ENCODE measurements around the gene MLF2.

The MLF2 gene

DNA sequence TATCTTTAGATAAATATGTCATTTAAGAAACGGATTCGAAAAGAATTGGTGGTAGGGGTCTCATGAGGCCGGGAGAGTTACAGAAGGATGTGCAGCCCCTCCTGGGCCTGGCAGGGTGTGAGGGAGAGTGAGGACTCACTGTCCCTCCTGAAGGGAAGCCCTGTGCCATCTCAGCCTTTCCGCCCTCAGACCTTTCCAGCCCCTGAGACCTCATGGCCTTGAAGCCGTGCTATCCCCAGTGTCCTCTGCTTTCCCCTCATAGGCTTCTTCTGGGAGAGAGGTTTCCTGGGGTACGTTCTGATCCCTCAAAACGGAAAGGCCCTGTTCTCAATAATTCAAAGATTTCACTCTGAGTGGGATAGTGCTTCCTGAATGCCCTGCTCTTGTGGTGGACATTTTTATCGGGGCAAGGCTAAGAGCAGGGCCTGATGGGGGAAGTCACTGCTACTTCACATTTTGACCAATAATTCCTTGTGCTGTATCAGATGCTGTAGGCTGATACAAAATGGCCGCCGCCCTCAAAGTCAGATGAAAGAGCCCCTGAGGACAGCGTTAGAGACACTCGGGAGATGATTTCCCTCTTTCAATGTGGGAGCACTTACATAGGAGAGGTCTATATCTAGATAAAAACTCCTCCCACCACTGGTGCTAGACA lies 37.7 kb upstream of the MLF2 start:
- TF ChIP-seq, protein P1, sequence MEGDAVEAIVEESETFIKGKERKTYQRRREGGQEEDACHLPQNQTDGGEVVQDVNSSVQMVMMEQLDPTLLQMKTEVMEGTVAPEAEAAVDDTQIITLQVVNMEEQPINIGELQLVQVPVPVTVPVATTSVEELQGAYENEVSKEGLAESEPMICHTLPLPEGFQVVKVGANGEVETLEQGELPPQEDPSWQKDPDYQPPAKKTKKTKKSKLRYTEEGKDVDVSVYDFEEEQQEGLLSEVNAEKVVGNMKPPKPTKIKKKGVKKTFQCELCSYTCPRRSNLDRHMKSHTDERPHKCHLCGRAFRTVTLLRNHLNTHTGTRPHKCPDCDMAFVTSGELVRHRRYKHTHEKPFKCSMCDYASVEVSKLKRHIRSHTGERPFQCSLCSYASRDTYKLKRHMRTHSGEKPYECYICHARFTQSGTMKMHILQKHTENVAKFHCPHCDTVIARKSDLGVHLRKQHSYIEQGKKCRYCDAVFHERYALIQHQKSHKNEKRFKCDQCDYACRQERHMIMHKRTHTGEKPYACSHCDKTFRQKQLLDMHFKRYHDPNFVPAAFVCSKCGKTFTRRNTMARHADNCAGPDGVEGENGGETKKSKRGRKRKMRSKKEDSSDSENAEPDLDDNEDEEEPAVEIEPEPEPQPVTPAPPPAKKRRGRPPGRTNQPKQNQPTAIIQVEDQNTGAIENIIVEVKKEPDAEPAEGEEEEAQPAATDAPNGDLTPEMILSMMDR (IDR thresholded peaks at IDR 0.05; ENCODE audit: low read depth, low read length, missing control alignments): no peak
- no peak overlapping the region for H3K4me3 ChIP-seq (ENCODE audit: low read depth, low read length)
- DNase-seq (ENCODE audit: low read depth): no peak

DNA sequence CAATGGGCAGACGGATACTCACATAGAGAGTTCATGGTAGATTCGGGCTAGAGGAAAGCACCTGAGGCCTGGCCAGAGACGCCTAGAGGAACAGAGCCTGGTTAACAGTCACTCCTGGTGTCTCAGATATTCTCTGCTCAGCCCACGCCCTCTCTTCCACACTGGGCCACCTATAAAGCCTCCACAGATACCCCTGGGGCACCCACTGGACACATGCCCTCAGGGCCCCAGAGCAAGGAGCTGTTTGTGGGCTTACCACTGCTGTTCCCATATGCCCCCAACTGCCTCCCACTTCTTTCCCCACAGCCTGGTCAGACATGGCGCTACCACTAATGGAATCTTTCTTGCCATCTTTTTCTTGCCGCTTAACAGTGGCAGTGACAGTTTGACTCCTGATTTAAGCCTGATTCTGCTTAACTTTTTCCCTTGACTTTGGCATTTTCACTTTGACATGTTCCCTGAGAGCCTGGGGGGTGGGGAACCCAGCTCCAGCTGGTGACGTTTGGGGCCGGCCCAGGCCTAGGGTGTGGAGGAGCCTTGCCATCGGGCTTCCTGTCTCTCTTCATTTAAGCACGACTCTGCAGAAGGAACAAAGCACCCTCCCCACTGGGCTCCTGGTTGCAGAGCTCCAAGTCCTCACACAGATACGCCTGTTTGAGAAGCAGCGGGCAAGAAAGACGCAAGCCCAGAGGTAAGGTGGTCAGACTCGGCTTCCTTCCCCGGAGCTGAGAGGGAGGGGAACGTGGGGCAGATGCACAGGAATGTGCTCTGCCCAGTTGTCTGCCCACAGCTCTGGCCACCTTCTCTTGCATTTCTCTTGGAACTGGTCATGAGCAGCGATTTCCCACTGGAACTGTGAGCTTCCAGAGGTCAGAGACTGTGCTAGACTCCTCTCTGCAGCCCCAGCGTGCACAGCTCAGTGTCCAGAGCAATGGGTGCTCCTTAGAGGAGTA lies 36.3 kb upstream of the MLF2 start, which contains the start of gene CD4:
CD4 (plus strand) TSS at position 557 of the 953 bp plus-strand sequence. CDS start 10,611 bp downstream, outside the sequence.
- TF ChIP-seq, protein P1 (IDR thresholded peaks at IDR 0.05; ENCODE audit: low read depth, low read length, missing control alignments): no peak

DNA sequence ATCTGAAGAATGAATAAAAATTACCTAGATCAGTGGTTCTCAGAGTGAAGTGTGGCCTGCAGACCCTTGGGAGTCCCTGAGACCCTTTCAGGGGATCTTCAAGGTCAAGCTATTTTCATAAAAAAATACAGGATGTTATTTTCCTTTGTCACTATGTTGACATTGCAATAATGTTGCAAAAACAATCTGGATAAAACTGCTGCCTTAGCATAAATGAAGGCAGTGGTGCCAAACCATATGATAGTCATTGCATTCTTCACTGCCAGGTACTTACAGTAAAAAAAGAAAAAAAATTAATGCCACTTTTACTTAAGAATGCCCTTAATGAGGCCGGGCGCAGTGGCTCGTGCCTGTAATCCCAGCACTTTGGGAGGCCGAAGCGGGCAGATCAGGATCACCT lies 34.4 kb upstream of the MLF2 start:
- H3K4me3 ChIP-seq (ENCODE audit: low read depth, low read length): no peak overlapping the region
- DNase-seq (ENCODE audit: low read depth): no peak
- TF ChIP-seq, protein P1 (IDR thresholded peaks at IDR 0.05; ENCODE audit: low read depth, low read length, missing control alignments): no peak

More for the DNA sequence above, 36.3 kb upstream of the MLF2 start, which contains the start of gene CD4:
- no peak within 1 kb of the TSS for H3K4me3 ChIP-seq (ENCODE audit: low read depth, low read length)
- no peak for DNase-seq (ENCODE audit: low read depth)

DNA sequence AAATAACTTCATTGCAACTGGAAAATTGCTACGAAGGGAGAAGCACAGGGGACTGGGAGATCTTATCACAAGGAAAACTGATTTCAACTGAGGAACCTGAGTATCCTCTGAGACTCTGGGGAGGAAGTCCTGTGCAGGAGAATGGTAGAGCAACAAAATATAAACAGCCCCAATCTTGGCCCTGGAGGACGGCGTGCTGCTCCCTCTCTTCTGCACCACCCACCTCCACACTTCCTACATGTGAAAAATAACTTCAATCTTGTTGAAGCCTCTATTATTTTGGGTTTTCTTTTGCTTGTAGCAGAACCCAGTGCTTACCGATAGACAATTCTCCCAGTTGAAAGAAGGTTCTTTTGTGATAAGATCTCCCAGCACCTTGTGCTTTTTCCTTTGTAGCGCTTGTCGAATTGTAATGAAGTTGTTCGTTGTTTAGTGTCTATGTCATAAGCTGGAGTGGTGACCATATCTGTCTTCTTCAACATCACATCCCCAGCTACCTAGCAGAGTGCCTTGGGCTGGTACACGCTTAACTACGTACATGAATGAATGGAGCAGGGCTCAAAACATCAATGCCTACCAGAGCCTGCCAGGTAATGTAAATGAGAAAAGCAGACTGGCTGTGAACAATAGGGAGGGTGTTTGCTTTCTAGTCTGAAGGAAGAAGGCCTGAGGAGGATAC lies 33.6 kb upstream of the MLF2 start:
- no peak overlapping the region for H3K4me3 ChIP-seq (ENCODE audit: low read depth, low read length)
- TF ChIP-seq, protein P1 (IDR thresholded peaks at IDR 0.05; ENCODE audit: low read depth, low read length, missing control alignments): no peak
- no peak for DNase-seq (ENCODE audit: low read depth)

DNA sequence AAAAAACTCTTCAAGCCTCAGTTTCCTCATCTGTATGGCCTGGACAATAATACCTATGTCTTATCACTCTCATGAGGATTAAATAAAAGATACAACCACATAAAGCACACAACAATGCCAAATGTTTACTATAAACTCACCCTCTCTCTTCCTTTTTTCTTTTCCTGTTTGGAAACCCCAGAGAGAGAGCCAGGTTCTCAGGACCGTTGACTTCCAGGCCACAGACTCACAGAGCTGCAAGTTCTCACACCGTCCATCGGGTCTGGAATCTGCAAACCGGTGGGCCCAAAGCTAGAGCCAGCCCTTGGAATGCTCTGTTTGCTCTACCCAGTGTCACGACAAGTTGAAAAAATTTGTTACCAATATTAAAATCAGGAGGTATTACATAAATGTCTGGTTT lies 31.8 kb upstream of the MLF2 start:
- TF ChIP-seq, protein P1 (IDR thresholded peaks at IDR 0.05; ENCODE audit: low read depth, low read length, missing control alignments): no peak
- no peak overlapping the region for H3K4me3 ChIP-seq (ENCODE audit: low read depth, low read length)
- DNase-seq (ENCODE audit: low read depth): no peak

DNA sequence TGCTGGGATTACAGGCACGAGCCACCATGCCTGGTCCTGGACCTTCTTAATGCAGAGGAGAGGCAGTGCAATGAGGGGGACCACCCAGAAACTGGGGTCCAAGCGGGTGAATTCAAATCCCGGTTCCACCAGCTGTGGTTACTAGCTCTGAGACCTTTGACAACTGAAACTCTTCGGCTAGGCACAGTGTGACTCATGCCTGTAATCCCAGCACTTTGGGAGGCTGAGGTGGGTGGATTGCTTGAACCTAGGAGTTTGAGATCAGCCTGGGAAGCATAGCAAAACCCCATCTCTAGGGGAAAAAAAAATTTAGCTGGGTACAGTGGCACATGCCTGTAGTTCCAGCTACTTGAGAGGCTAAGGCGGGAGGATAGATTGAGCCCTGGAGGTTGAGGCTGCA lies 31.4 kb upstream of the MLF2 start:
- TF ChIP-seq, protein P1 (IDR thresholded peaks at IDR 0.05; ENCODE audit: low read depth, low read length, missing control alignments): no peak
- H3K4me3 ChIP-seq (ENCODE audit: low read depth, low read length): no peak overlapping the region
- no peak for DNase-seq (ENCODE audit: low read depth)
